CD8-positive, alpha-beta memory T cell (primary cell): Measurements from ENCODE around the gene ZNF735. TPM values are rescaled to one million over a fixed set of nuclear protein-coding genes. Genes with fewer than 3 reads are reported as not detected.
"Not testable (repeated sequence)": the region's sequence is repeated elsewhere in the genome, so short reads cannot be mapped to it uniquely, and the experiment has no call there.

Experiments
- CTCF ChIA-PET: fragments of 350-600 bp; sonication (Branson Sonifier 250); formaldehyde crosslinking; loops from one replicate; lab custom pipeline; 2021; ENCODE audit warnings: antibody characterized with exemption; lab: Charles Lee
- POLR2A ChIA-PET: fragments of 350-600 bp; sonication (Branson Sonifier 250); formaldehyde crosslinking; loops from one replicate; lab custom pipeline; 2021; ENCODE audit warnings: antibody characterized with exemption; lab: Charles Lee
- DNase-seq, 5 donors: peaks; one replicate each; pipeline versions ENCODE4 v3.0.0 to v3.0.0-alpha.2; 2020 to 2022; ENCODE audit warnings: mixed read lengths in 1 of 5
- H3K27ac ChIP-seq: one replicate; pipeline ENCODE4 v1.7.0; 2013; ENCODE audit warnings: low read depth, mild to moderate bottlenecking, low read length, moderate library complexity
- H3K27me3 ChIP-seq: 2 replicates; pipeline ENCODE4 v1.7.0; 2013; ENCODE audit warnings: low read length, mild to moderate bottlenecking; ENCODE audit not compliant: insufficient read depth, poor library complexity, severe bottlenecking
- H3K36me3 ChIP-seq: 2 replicates; pipeline ENCODE4 v1.7.0; 2013; ENCODE audit warnings: mild to moderate bottlenecking, low read length, moderate library complexity; ENCODE audit not compliant: insufficient read depth
- H3K4me1 ChIP-seq: 2 replicates; pipeline ENCODE4 v1.7.0; 2013; ENCODE audit warnings: mild to moderate bottlenecking, low read length, moderate library complexity; ENCODE audit not compliant: insufficient read depth
- H3K4me3 ChIP-seq: 2 replicates; pipeline ENCODE4 v1.7.0; 2013; ENCODE audit warnings: mild to moderate bottlenecking, low read length
- H3K9me3 ChIP-seq: 2 replicates; pipeline ENCODE4 v1.7.0; 2013; ENCODE audit warnings: mild to moderate bottlenecking, low read length
- H3K27ac Mint-ChIP-seq, 8 donors: one replicate each; pipeline ENCODE4 v1.8.0; 2020 to 2021; ENCODE audit warnings: mixed read lengths in 8 of 8, mild to moderate bottlenecking in 6 of 8, inconsistent platforms in 3 of 8, moderate library complexity in 3 of 8
- H3K27me3 Mint-ChIP-seq, 2 donors: one replicate each; pipeline ENCODE4 v1.8.0; 2020 to 2021; ENCODE audit warnings: mixed read lengths in 2 of 2, mild to moderate bottlenecking in 1 of 2, moderate library complexity in 1 of 2
- H3K36me3 Mint-ChIP-seq, 3 donors: one replicate each; pipeline ENCODE4 v1.8.0; 2020 to 2021; ENCODE audit warnings: mixed read lengths in 3 of 3, inconsistent platforms in 1 of 3, mild to moderate bottlenecking in 1 of 3
- H3K4me1 Mint-ChIP-seq, 3 donors: one replicate each; pipeline ENCODE4 v1.8.0; 2020 to 2021; ENCODE audit warnings: mixed read lengths in 3 of 3, inconsistent platforms in 1 of 3, mild to moderate bottlenecking in 1 of 3
- H3K4me3 Mint-ChIP-seq, 7 donors: one replicate each; pipeline ENCODE4 v1.8.0; 2020 to 2021; ENCODE audit warnings: mixed read lengths in 7 of 7, mild to moderate bottlenecking in 6 of 7, moderate library complexity in 4 of 7, inconsistent platforms in 2 of 7
- H3K9me3 Mint-ChIP-seq, 5 donors: one replicate each; pipeline ENCODE4 v1.8.0; 2020 to 2022; ENCODE audit warnings: mixed read lengths in 5 of 5, mild to moderate bottlenecking in 3 of 5, moderate library complexity in 2 of 5, inconsistent platforms in 1 of 5
- polyA plus RNA-seq: library from polyadenylated mRNA; unstranded; fragments of 300-500 nt; fragmentation: Illumina TruSeq; gene quantifications from one replicate; pipeline ENCODE4 v1.2.3, GENCODE V29; 2021
- total RNA-seq, 2 experiments: library from RNA; stranded (reverse); gene quantifications; one replicate each; pipeline ENCODE4 v1.2.3, GENCODE V29; 2021

Gene ZNF735
- total and polyA plus RNA-seq, 3 experiments from 2014 or later: not detected

GRCh38 chr7:64183827-64184372 lies 23.1 kb upstream of the ZNF735 start:
- H3K4me3 ChIP-seq: no peak overlapping the region
- H3K9me3 ChIP-seq: no peaks in the 10 kb centered on the region
- peaks cover 0 to 11% (median 5%) of the 10 kb centered on the region in 5 donors for H3K9me3 Mint-ChIP-seq
- H3K4me1 ChIP-seq: no peaks in the 10 kb centered on the region
- peaks cover 2 to 12% of the 10 kb centered on the region in 2 donors for H3K27me3 Mint-ChIP-seq
- no peak overlapping the region for H3K27ac Mint-ChIP-seq
- H3K4me3 Mint-ChIP-seq: no peak overlapping the region
- DNase-seq: no peak
- no peaks in the 10 kb centered on the region for H3K4me1 Mint-ChIP-seq
- H3K36me3 Mint-ChIP-seq: no peaks in the 10 kb centered on the region
- H3K36me3 ChIP-seq: no peaks in the 10 kb centered on the region
- H3K27me3 ChIP-seq: no peaks in the 10 kb centered on the region
- POLR2A ChIA-PET: no interaction called here
- H3K27ac ChIP-seq: no peak overlapping the region
- CTCF ChIA-PET: interaction anchor here (0.9 to 1.9 kb wide), 5 partner anchors 430 to 446 kb away, joined by 4 to 19 read pairs (median 7); no protein-coding TSS in a partner anchor

GRCh38 chr7:64184376-64184775 lies 22.6 kb upstream of the ZNF735 start:
- CTCF ChIA-PET: no interaction called here
- Histone ChIP-seq H3K36me3 (no peaks in the 10 kb centered on the region), H3K4me1 (no peaks in the 10 kb centered on the region), H3K27me3 (no peaks in the 10 kb centered on the region), H3K9me3 (no peaks in the 10 kb centered on the region), H3K27ac (no peak overlapping the region), H3K4me3 (no peak overlapping the region)
- Mint-ChIP-seq H3K4me1 (no peaks in the 10 kb centered on the region), H3K9me3 (peaks cover 0 to 11% (median 3%) of the 10 kb centered on the region in 5 donors), H3K27ac (no peak overlapping the region), H3K27me3 (peaks cover 2 to 12% of the 10 kb centered on the region in 2 donors), H3K36me3 (no peaks in the 10 kb centered on the region), H3K4me3 (no peak overlapping the region)
- POLR2A ChIA-PET: no interaction called here
- no peak for DNase-seq

- no peak overlapping the region for H3K27ac ChIP-seq
- no peaks in the 10 kb centered on the region for H3K36me3 ChIP-seq
- no peaks in the 10 kb centered on the region for H3K9me3 ChIP-seq
- H3K4me1 ChIP-seq: no peaks in the 10 kb centered on the region
- Mint-ChIP-seq H3K4me1 (no peaks in the 10 kb centered on the region), H3K9me3 (peaks cover 0 to 6% (median 1%) of the 10 kb centered on the region in 5 donors), H3K27me3 (peaks cover 0 to 2% of the 10 kb centered on the region in 2 donors), H3K36me3 (no peaks in the 10 kb centered on the region), H3K4me3 (no peak overlapping the region), H3K27ac (no peak overlapping the region)
- no peaks in the 10 kb centered on the region for H3K27me3 ChIP-seq
- POLR2A ChIA-PET: no interaction called here
- CTCF ChIA-PET: no interaction called here
- no peak overlapping the region for H3K4me3 ChIP-seq
- DNase-seq: no peak
These were observed 19.6 kb upstream of the ZNF735 start for GRCh38 chr7:64187408-64187807.

GRCh38 chr7:64192148-64192704 lies 14.8 kb upstream of the ZNF735 start:
- H3K4me3 ChIP-seq: no peak overlapping the region
- POLR2A ChIA-PET: no interaction called here
- no peak overlapping the region for H3K27ac Mint-ChIP-seq
- H3K36me3 ChIP-seq: no peaks in the 10 kb centered on the region
- CTCF ChIA-PET: interaction anchor here (1.3 kb wide), 1 partner anchor 10 kb away, joined by 4 read pairs; no protein-coding TSS in a partner anchor
- no peak overlapping the region for H3K4me3 Mint-ChIP-seq
- H3K27me3 ChIP-seq: no peaks in the 10 kb centered on the region
- H3K27me3 Mint-ChIP-seq: peaks cover 0 to 2% of the 10 kb centered on the region in 2 donors
- no peaks in the 10 kb centered on the region for H3K4me1 ChIP-seq
- H3K4me1 Mint-ChIP-seq: no peaks in the 10 kb centered on the region
- no peaks in the 10 kb centered on the region for H3K36me3 Mint-ChIP-seq
- no peak overlapping the region for H3K27ac ChIP-seq
- no peaks in the 10 kb centered on the region for H3K9me3 ChIP-seq
- H3K9me3 Mint-ChIP-seq: peaks cover 1 to 14% (median 4%) of the 10 kb centered on the region in 5 donors
- no peak for DNase-seq

- Histone ChIP-seq H3K9me3 (no peaks in the 10 kb centered on the region), H3K4me3 (no peak overlapping the region), H3K36me3 (no peaks in the 10 kb centered on the region), H3K27me3 (no peaks in the 10 kb centered on the region), H3K27ac (no peak overlapping the region), H3K4me1 (no peaks in the 10 kb centered on the region)
- CTCF ChIA-PET: interaction anchor here (1.3 kb wide), 1 partner anchor 10 kb away, joined by 4 read pairs; no protein-coding TSS in a partner anchor
- Mint-ChIP-seq H3K4me3 (no peak overlapping the region), H3K36me3 (no peaks in the 10 kb centered on the region), H3K4me1 (no peaks in the 10 kb centered on the region), H3K9me3 (peaks cover 1 to 14% (median 3%) of the 10 kb centered on the region in 5 donors), H3K27me3 (peaks cover 0 to 2% of the 10 kb centered on the region in 2 donors), H3K27ac (no peak overlapping the region)
- POLR2A ChIA-PET: no interaction called here
- DNase-seq: no peak
These were observed 14.2 kb upstream of the ZNF735 start for GRCh38 chr7:64192775-64193174.

- CTCF ChIA-PET, H3K4me1 Mint-ChIP-seq, H3K36me3 Mint-ChIP-seq, H3K4me1 ChIP-seq, H3K27me3 Mint-ChIP-seq, POLR2A ChIA-PET, H3K27me3 ChIP-seq, DNase-seq, H3K36me3 ChIP-seq, H3K9me3 ChIP-seq, H3K4me3 Mint-ChIP-seq, H3K4me3 ChIP-seq, H3K27ac Mint-ChIP-seq, H3K27ac ChIP-seq: not testable (repeated sequence)
- H3K9me3 Mint-ChIP-seq: peaks cover 42 to 61% (median 55%) of the 10 kb centered on the region in 5 donors
These were observed 12.8 kb downstream of the ZNF735 start for GRCh38 chr7:64219710-64220298.

GRCh38 chr7:64223366-64223765 lies 16.4 kb downstream of the ZNF735 start:
- Mint-ChIP-seq H3K9me3 (peaks cover 37 to 60% (median 54%) of the 10 kb centered on the region in 5 donors), H3K27me3 (no peaks in the 10 kb centered on the region), H3K4me3 (no peak overlapping the region), H3K27ac (no peak overlapping the region), H3K36me3 (peaks cover 0 to 7% (median 0%) of the 10 kb centered on the region in 3 donors), H3K4me1 (no peaks in the 10 kb centered on the region)
- no peaks in the 10 kb centered on the region for H3K36me3 ChIP-seq
- no peak for DNase-seq
- H3K4me1 ChIP-seq: no peaks in the 10 kb centered on the region
- ChIA-PET POLR2A (no interaction called here), CTCF (no interaction called here)
- H3K27ac ChIP-seq: no peak overlapping the region
- no peak overlapping the region for H3K4me3 ChIP-seq
- H3K27me3 ChIP-seq: no peaks in the 10 kb centered on the region
- no peaks in the 10 kb centered on the region for H3K9me3 ChIP-seq

- H3K27ac ChIP-seq, DNase-seq, H3K4me1 Mint-ChIP-seq, H3K4me1 ChIP-seq, H3K27me3 Mint-ChIP-seq, H3K27ac Mint-ChIP-seq, CTCF ChIA-PET, H3K36me3 ChIP-seq, H3K4me3 ChIP-seq, H3K27me3 ChIP-seq, H3K36me3 Mint-ChIP-seq, H3K9me3 ChIP-seq, H3K4me3 Mint-ChIP-seq, POLR2A ChIA-PET: not testable (repeated sequence)
- peaks cover 7 to 37% (median 23%) of the 10 kb centered on the region in 5 donors for H3K9me3 Mint-ChIP-seq
These were observed 21.2 kb downstream of the ZNF735 start, which contains the start of gene ZNF679 for GRCh38 chr7:64228174-64228573. ZNF679 (plus strand) TSS chr7:64228474; CDS start chr7:64249118, 20,644 bp downstream.
